SJSA1 (cell line): ENCODE measurements around the gene ZNF200. TPM values are rescaled to one million over a fixed set of nuclear protein-coding genes. Genes with fewer than 3 reads are reported as not detected.
"Not testable (repeated sequence)": the region's sequence is repeated elsewhere in the genome, so short reads cannot be mapped to it uniquely, and the experiment has no call there.

Experiments
- DNase-seq, 2 experiments: peaks; one replicate each; pipeline ENCODE4 v3.0.0-alpha.2; 2015 to 2020; ENCODE audit warnings: low spot score in 2 of 2, low read depth in 1 of 2
- H3K27ac ChIP-seq: fragments of 250-450 bp; sonication (Bioruptor Pico); 2 replicates; pipeline ENCODE4 v1.5.1; 2020; ENCODE audit warnings: mild to moderate bottlenecking, moderate library complexity
- H3K27me3 ChIP-seq: fragments of 250-450 bp; sonication (Bioruptor Pico); replicated peaks from 2 replicates; pipeline ENCODE4 v1.5.1; 2020; ENCODE audit warnings: mild to moderate bottlenecking, moderate library complexity
- H3K36me3 ChIP-seq: fragments of 250-450 bp; sonication (Bioruptor Pico); 2 replicates; pipeline ENCODE4 v1.5.1; 2020; ENCODE audit warnings: mild to moderate bottlenecking
- H3K4me1 ChIP-seq: fragments of 250-450 bp; sonication (Bioruptor Pico); replicated peaks from 2 replicates; pipeline ENCODE4 v1.6.1; 2021; ENCODE audit warnings: mild to moderate bottlenecking
- H3K4me3 ChIP-seq: fragments of 250-450 bp; sonication (Bioruptor Pico); 2 replicates; pipeline ENCODE4 v1.5.1; 2020; ENCODE audit warnings: mild to moderate bottlenecking
- H3K9me3 ChIP-seq: fragments of 250-450 bp; sonication (Bioruptor Pico); replicated peaks from 2 replicates; pipeline ENCODE4 v1.5.1; 2020; ENCODE audit warnings: mild to moderate bottlenecking
- total RNA-seq: library from RNA; depleted of rRNA; stranded (reverse); fragments of >200 nt; shearing (Covaris generic); gene quantifications from 2 replicates; pipeline ENCODE4 v1.2.3, GENCODE V29; 2014

Gene ZNF200
- total RNA-seq, 1 experiment from 2014 or later: 8.5 TPM

GRCh38 chr16:3187798-3188674 lies 46.9 kb downstream of the ZNF200 start, which contains the start of gene OR1F1:
OR1F1 (plus strand) TSS chr16:3188204.
- peak; percentile 62 to 68 for DNase-seq
- Histone ChIP-seq H3K27me3 (peaks cover 7% of the 10 kb centered on the region; the same call in 1 of the 2 replicates), H3K9me3 (peaks cover 6% of the 10 kb centered on the region; the same call in 1 of the 2 replicates), H3K27ac (no peak within 1 kb of the TSS), H3K4me3 (peak within 1 kb of the TSS; percentile 43), H3K4me1 (peaks cover 28% of the 10 kb centered on the region), H3K36me3 (no peaks in the 10 kb centered on the region)

GRCh38 chr16:3186946-3187690 lies 47.8 kb downstream of the ZNF200 start:
- peaks cover under 1% of the 10 kb centered on the region; the same call in 1 of the 2 replicates for H3K9me3 ChIP-seq
- no peaks in the 10 kb centered on the region for H3K36me3 ChIP-seq
- H3K4me3 ChIP-seq: no peak overlapping the region
- no peak overlapping the region for H3K27ac ChIP-seq
- no peak for DNase-seq
- peaks cover 33% of the 10 kb centered on the region for H3K4me1 ChIP-seq
- H3K27me3 ChIP-seq: peaks cover 14% of the 10 kb centered on the region

GRCh38 chr16:3183445-3184139 lies 51.4 kb downstream of the ZNF200 start:
- peaks cover 20% of the 10 kb centered on the region for H3K4me1 ChIP-seq
- H3K9me3 ChIP-seq: no peaks in the 10 kb centered on the region
- no peak overlapping the region for H3K27ac ChIP-seq
- no peaks in the 10 kb centered on the region for H3K36me3 ChIP-seq
- no peak for DNase-seq
- peak overlapping the region; percentile 43 for H3K4me3 ChIP-seq
- peaks cover 35% of the 10 kb centered on the region for H3K27me3 ChIP-seq

GRCh38 chr16:3182608-3183444 lies 52.1 kb downstream of the ZNF200 start:
- Histone ChIP-seq H3K27me3 (peaks cover 35% of the 10 kb centered on the region), H3K9me3 (no peaks in the 10 kb centered on the region), H3K27ac (no peak overlapping the region), H3K4me3 (peak overlapping the region; percentile 43), H3K4me1 (peaks cover 14% of the 10 kb centered on the region), H3K36me3 (no peaks in the 10 kb centered on the region)
- peak; percentile 79 to 88 for DNase-seq

- H3K27ac ChIP-seq, H3K9me3 ChIP-seq, H3K36me3 ChIP-seq, DNase-seq, H3K4me3 ChIP-seq: not testable (repeated sequence)
- Histone ChIP-seq H3K27me3 (peaks cover 35% of the 10 kb centered on the region), H3K4me1 (peaks cover 14% of the 10 kb centered on the region)
These were observed 52.7 kb downstream of the ZNF200 start for GRCh38 chr16:3182293-3182607.

- H3K9me3 ChIP-seq: 0 out of 2 replicates have a peak, but pooled peaks cover 4% of the 10 kb centered on the region
- no peak overlapping the region for H3K4me3 ChIP-seq
- H3K27ac ChIP-seq: no peak overlapping the region
- H3K27me3 ChIP-seq: peaks cover 46% of the 10 kb centered on the region
- DNase-seq: no peak
- no peaks in the 10 kb centered on the region for H3K36me3 ChIP-seq
- H3K4me1 ChIP-seq: peaks cover 14% of the 10 kb centered on the region
These were observed 54.5 kb downstream of the ZNF200 start for GRCh38 chr16:3180445-3180878.

GRCh38 chr16:3179651-3180050 lies 55.3 kb downstream of the ZNF200 start:
- Histone ChIP-seq H3K36me3 (no peaks in the 10 kb centered on the region), H3K4me1 (peaks cover 14% of the 10 kb centered on the region), H3K27ac (no peak overlapping the region), H3K27me3 (peaks cover 52% of the 10 kb centered on the region), H3K9me3 (0 out of 2 replicates have a peak, but pooled peaks cover 4% of the 10 kb centered on the region), H3K4me3 (no peak overlapping the region)
- no peak for DNase-seq

- H3K9me3 ChIP-seq: 0 out of 2 replicates have a peak, but pooled peaks cover 4% of the 10 kb centered on the region
- no peaks in the 10 kb centered on the region for H3K36me3 ChIP-seq
- peaks cover 61% of the 10 kb centered on the region for H3K27me3 ChIP-seq
- H3K4me1 ChIP-seq: peaks cover 5% of the 10 kb centered on the region
- 0 out of 2 replicates have a peak overlapping the region, but pooled peaks have one; percentile 11 for H3K4me3 ChIP-seq
- peak in 1 of 2 experiments; percentile 57 for DNase-seq
- no peak overlapping the region for H3K27ac ChIP-seq
These were observed 59.5 kb downstream of the ZNF200 start for GRCh38 chr16:3175157-3176093.

- Histone ChIP-seq H3K4me1 (peaks cover 5% of the 10 kb centered on the region), H3K27ac (no peak overlapping the region), H3K9me3 (0 out of 2 replicates have a peak, but pooled peaks cover 4% of the 10 kb centered on the region), H3K36me3 (no peaks in the 10 kb centered on the region), H3K4me3 (no peak overlapping the region), H3K27me3 (peaks cover 63% of the 10 kb centered on the region)
- no peak for DNase-seq
These were observed 60.3 kb downstream of the ZNF200 start for GRCh38 chr16:3174618-3175148.

GRCh38 chr16:3173892-3174617 lies 60.9 kb downstream of the ZNF200 start:
- H3K27ac ChIP-seq: no peak overlapping the region
- H3K4me1 ChIP-seq: peaks cover 5% of the 10 kb centered on the region
- no peaks in the 10 kb centered on the region for H3K36me3 ChIP-seq
- H3K27me3 ChIP-seq: peaks cover 70% of the 10 kb centered on the region
- peak in 1 of 2 experiments; percentile 31 for DNase-seq
- H3K4me3 ChIP-seq: 0 out of 2 replicates have a peak overlapping the region, but pooled peaks have one; percentile 7
- H3K9me3 ChIP-seq: 0 out of 2 replicates have a peak, but pooled peaks cover 4% of the 10 kb centered on the region
